BLaER1 treated with 17β-estradiol and CSF1 and Interleukin-3, amounts not matched to agents 10 nM and 100 nM (cell line): ENCODE data around the gene DMAC2.
A peak's percentile ranks its signal among the peaks of the same experiment; 100 is the strongest.
"Not testable (repeated sequence)": the region's sequence is repeated elsewhere in the genome, so short reads cannot be mapped to it uniquely, and the experiment has no call there.

Source experiments
- H3K27ac ChIP-seq, 11 experiments: shearing (Covaris generic); formaldehyde crosslinking; 2 replicates each; pipeline ENCODE4 v1.8.1; 2022
- H3K27me3 ChIP-seq, 11 experiments: shearing (Covaris generic); formaldehyde crosslinking; 2 replicates each; pipeline ENCODE4 v1.8.1; 2022
- H3K36me3 ChIP-seq, 11 experiments: shearing (Covaris generic); formaldehyde crosslinking; 2 replicates each; pipeline ENCODE4 v1.8.1; 2022
- H3K4me1 ChIP-seq, 10 experiments: shearing (Covaris generic); formaldehyde crosslinking; 2 replicates each; pipeline ENCODE4 v1.8.1; 2022
- H3K4me2 ChIP-seq, 11 experiments: shearing (Covaris generic); formaldehyde crosslinking; 2 replicates each; pipeline ENCODE4 v1.8.1; 2022
- H3K4me3 ChIP-seq, 10 experiments: shearing (Covaris generic); formaldehyde crosslinking; 2 replicates each; pipeline ENCODE4 v1.8.1; 2022
- H3K9ac ChIP-seq, 11 experiments: shearing (Covaris generic); formaldehyde crosslinking; 2 replicates each; pipeline ENCODE4 v1.8.1; 2022
- H3K9me3 ChIP-seq, 11 experiments: shearing (Covaris generic); formaldehyde crosslinking; replicated peaks in 1 of 11; 2 replicates each; pipeline ENCODE4 v1.8.1; 2022
- H4K20me1 ChIP-seq, 11 experiments: shearing (Covaris generic); formaldehyde crosslinking; 2 replicates each; pipeline ENCODE4 v1.8.1; 2022
- Cebpa-rat ChIP-seq, 11 experiments: shearing (Covaris generic); IDR thresholded peaks; 2 replicates each; pipeline ENCODE4 v1.8.1; 2022

DMAC2 gene

GRCh38 chr19:41463257-41464256, 23.8 kb upstream of the DMAC2 start:
- not testable (repeated sequence) for H3K4me3 ChIP-seq
- peak overlapping the region in 6 of 11 experiments; percentile 5 to 42 (median 17); a peak in 7 of 22 replicates for H3K4me2 ChIP-seq

GRCh38 chr19:41462497-41462896, 22.8 kb upstream of the DMAC2 start:
- Histone ChIP-seq H3K4me2 (no peak overlapping the region), H4K20me1 (no peaks in the 10 kb centered on the region), H3K9me3 (peaks cover 0 to 18% (median 7%) of the 10 kb centered on the region in 11 experiments; a peak in 14 of 22 replicates), H3K36me3 (no peaks in the 10 kb centered on the region), H3K4me3 (no peak overlapping the region), H3K4me1 (peaks cover 0 to 13% (median 8%) of the 10 kb centered on the region in 10 experiments; a peak in 10 of 20 replicates), H3K27ac (no peak overlapping the region), H3K27me3 (no peaks in the 10 kb centered on the region), H3K9ac (no peak overlapping the region)
- TF ChIP-seq Cebpa-rat (IDR thresholded peaks at IDR 0.05), result no peak

More at GRCh38 chr19:41463257-41464256, 23.8 kb upstream of the DMAC2 start:
- not testable (repeated sequence) for H3K27me3 ChIP-seq, H3K36me3 ChIP-seq, H4K20me1 ChIP-seq, H3K9ac ChIP-seq
- H3K9me3 ChIP-seq, result peaks cover 0 to 18% (median 7%) of the 10 kb centered on the region in 11 experiments; a peak in 14 of 22 replicates
- peak in 5 of 11 experiments; percentile 11 to 61 (median 33); a peak in 3 of 22 replicates for TF ChIP-seq Cebpa-rat (IDR thresholded peaks at IDR 0.05)
- H3K27ac ChIP-seq, result peak overlapping the region in 3 of 11 experiments; percentile 11 to 33 (median 33); a peak in 4 of 22 replicates
- peaks cover 0 to 13% (median 8%) of the 10 kb centered on the region in 10 experiments; a peak in 10 of 20 replicates for H3K4me1 ChIP-seq

GRCh38 chr19:41457241-41457640, 17.5 kb upstream of the DMAC2 start:
- no peak for TF ChIP-seq Cebpa-rat (IDR thresholded peaks at IDR 0.05)
- H3K4me2 ChIP-seq, result 0 out of 22 replicates have a peak overlapping the region, but pooled peaks of 1 of the 11 experiments have one; percentile 14
- H3K27ac ChIP-seq, result no peak overlapping the region
- H3K27me3 ChIP-seq, result no peaks in the 10 kb centered on the region
- no peaks in the 10 kb centered on the region for H3K36me3 ChIP-seq
- H3K4me1 ChIP-seq, result peaks cover 0 to 6% (median 0%) of the 10 kb centered on the region in 10 experiments; a peak in 1 of 20 replicates
- no peak overlapping the region for H3K9ac ChIP-seq
- no peaks in the 10 kb centered on the region for H4K20me1 ChIP-seq
- no peak overlapping the region for H3K4me3 ChIP-seq
- H3K9me3 ChIP-seq, result peaks cover 0 to 10% (median 1%) of the 10 kb centered on the region in 11 experiments; a peak in 9 of 22 replicates

- Histone ChIP-seq H4K20me1 (no peaks in the 10 kb centered on the region), H3K9ac (no peak overlapping the region), H3K4me2 (no peak overlapping the region), H3K4me1 (peaks cover 0 to 6% (median 0%) of the 10 kb centered on the region in 10 experiments; a peak in 1 of 20 replicates), H3K4me3 (no peak overlapping the region), H3K9me3 (0 out of 22 replicates have a peak, but pooled peaks cover 0 to 1% (median 0%) of the 10 kb centered on the region in 11 experiments), H3K27me3 (no peaks in the 10 kb centered on the region), H3K27ac (no peak overlapping the region), H3K36me3 (no peaks in the 10 kb centered on the region)
- no peak for TF ChIP-seq Cebpa-rat (IDR thresholded peaks at IDR 0.05)
Measured at GRCh38 chr19:41456342-41456918, 16.7 kb upstream of the DMAC2 start.

GRCh38 chr19:41455936-41456335, 16.2 kb upstream of the DMAC2 start:
- Histone ChIP-seq H4K20me1 (no peaks in the 10 kb centered on the region), H3K4me3 (no peak overlapping the region), H3K9ac (no peak overlapping the region), H3K36me3 (no peaks in the 10 kb centered on the region), H3K9me3 (no peaks in the 10 kb centered on the region), H3K4me2 (no peak overlapping the region), H3K27ac (no peak overlapping the region), H3K4me1 (peaks cover 0 to 6% (median 0%) of the 10 kb centered on the region in 10 experiments; a peak in 1 of 20 replicates), H3K27me3 (no peaks in the 10 kb centered on the region)
- TF ChIP-seq Cebpa-rat (IDR thresholded peaks at IDR 0.05), result no peak

- H3K4me1 ChIP-seq, result peaks cover 0 to 13% (median 5%) of the 10 kb centered on the region in 10 experiments; a peak in 9 of 20 replicates
Measured at GRCh38 chr19:41452584-41453275, 13.0 kb upstream of the DMAC2 start.

GRCh38 chr19:41449865-41450178, 10.1 kb upstream of the DMAC2 start:
- no peak for TF ChIP-seq Cebpa-rat (IDR thresholded peaks at IDR 0.05)
- Histone ChIP-seq H3K4me3 (no peak overlapping the region), H3K4me1 (peaks cover 0 to 13% (median 5%) of the 10 kb centered on the region in 10 experiments; a peak in 8 of 20 replicates), H3K36me3 (no peaks in the 10 kb centered on the region), H3K27me3 (no peaks in the 10 kb centered on the region), H3K27ac (no peak overlapping the region), H3K4me2 (peak overlapping the region in 10 of 11 experiments; percentile 70 to 84 (median 80); a peak in 18 of 22 replicates), H4K20me1 (no peaks in the 10 kb centered on the region), H3K9me3 (no peaks in the 10 kb centered on the region), H3K9ac (no peak overlapping the region)

More at GRCh38 chr19:41452584-41453275, 13.0 kb upstream of the DMAC2 start:
- Histone ChIP-seq H3K4me2 (no peak overlapping the region), H3K9ac (no peak overlapping the region), H3K4me3 (no peak overlapping the region), H3K36me3 (no peaks in the 10 kb centered on the region), H3K9me3 (no peaks in the 10 kb centered on the region), H3K27me3 (no peaks in the 10 kb centered on the region), H4K20me1 (no peaks in the 10 kb centered on the region), H3K27ac (no peak overlapping the region)
- no peak for TF ChIP-seq Cebpa-rat (IDR thresholded peaks at IDR 0.05)

GRCh38 chr19:41449079-41449864, 9.6 kb upstream of the DMAC2 start:
- Histone ChIP-seq H3K36me3 (no peaks in the 10 kb centered on the region), H3K4me3 (peak overlapping the region; percentile 37 to 62 (median 50); a peak in 16 of 20 replicates), H3K4me1 (peaks cover 0 to 13% (median 5%) of the 10 kb centered on the region in 10 experiments; a peak in 8 of 20 replicates), H3K27me3 (no peaks in the 10 kb centered on the region), H3K27ac (peak overlapping the region in 2 of 11 experiments; percentile 33 to 47; a peak in 4 of 22 replicates), H3K4me2 (peak overlapping the region; percentile 68 to 84 (median 80)), H4K20me1 (no peaks in the 10 kb centered on the region), H3K9me3 (no peaks in the 10 kb centered on the region), H3K9ac (peak overlapping the region; percentile 53 to 79 (median 71); a peak in 21 of 22 replicates)
- no peak for TF ChIP-seq Cebpa-rat (IDR thresholded peaks at IDR 0.05)
